Measurements from ENCODE around the gene SPATA45. TPM values are rescaled to one million over a fixed set of nuclear protein-coding genes. Genes with fewer than 3 reads are reported as not detected.
A peak's percentile ranks its signal among the peaks of the same experiment; 100 is the strongest.
"Not testable (repeated sequence)": the region's sequence is repeated elsewhere in the genome, so short reads cannot be mapped to it uniquely, and the experiment has no call there.

SPATA45 gene
- total RNA-seq, 2 experiments from 2014 or later = not detected

DNA sequence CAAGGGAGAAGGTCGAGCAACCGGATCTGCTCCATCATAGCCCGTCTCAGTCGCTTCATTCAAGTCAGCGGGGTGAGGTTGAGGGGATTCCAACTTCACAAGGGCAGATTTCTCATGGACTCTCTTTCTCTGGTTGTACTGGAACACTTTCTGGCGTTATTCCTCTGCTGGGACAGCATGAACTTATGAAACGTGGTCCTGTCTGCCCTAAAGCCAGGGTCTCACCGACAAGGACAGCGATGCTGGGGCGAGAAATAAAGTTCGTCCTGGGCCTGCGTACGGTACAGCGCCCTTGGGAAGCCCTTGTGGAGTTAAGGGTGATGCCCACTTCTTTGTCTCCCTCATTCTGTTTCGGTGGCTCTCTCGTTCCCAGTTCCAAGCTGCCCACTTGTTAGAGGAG lies 9.3 kb upstream of the SPATA45 start:
- TF ChIP-seq, protein P1, sequence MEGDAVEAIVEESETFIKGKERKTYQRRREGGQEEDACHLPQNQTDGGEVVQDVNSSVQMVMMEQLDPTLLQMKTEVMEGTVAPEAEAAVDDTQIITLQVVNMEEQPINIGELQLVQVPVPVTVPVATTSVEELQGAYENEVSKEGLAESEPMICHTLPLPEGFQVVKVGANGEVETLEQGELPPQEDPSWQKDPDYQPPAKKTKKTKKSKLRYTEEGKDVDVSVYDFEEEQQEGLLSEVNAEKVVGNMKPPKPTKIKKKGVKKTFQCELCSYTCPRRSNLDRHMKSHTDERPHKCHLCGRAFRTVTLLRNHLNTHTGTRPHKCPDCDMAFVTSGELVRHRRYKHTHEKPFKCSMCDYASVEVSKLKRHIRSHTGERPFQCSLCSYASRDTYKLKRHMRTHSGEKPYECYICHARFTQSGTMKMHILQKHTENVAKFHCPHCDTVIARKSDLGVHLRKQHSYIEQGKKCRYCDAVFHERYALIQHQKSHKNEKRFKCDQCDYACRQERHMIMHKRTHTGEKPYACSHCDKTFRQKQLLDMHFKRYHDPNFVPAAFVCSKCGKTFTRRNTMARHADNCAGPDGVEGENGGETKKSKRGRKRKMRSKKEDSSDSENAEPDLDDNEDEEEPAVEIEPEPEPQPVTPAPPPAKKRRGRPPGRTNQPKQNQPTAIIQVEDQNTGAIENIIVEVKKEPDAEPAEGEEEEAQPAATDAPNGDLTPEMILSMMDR (IDR thresholded peaks at IDR 0.05) = no peak
- ATAC-seq (no peak), DNase-seq (no peak)
- Mint-ChIP-seq H3K27me3 (no peaks in the 10 kb centered on the region), H3K4me3 (no peak overlapping the region), H3K36me3 (ENCODE audit: low read depth) (peaks cover 18% of the 10 kb centered on the region), H3K27ac (no peak overlapping the region), H3K4me1 (ENCODE audit: low read depth) (peaks cover 8% of the 10 kb centered on the region), H3K9me3 (peaks cover 2% of the 10 kb centered on the region)
- CTCF ChIA-PET = no interaction called here
- intact Hi-C loops (cut with micrococcal nuclease) = no loop called here
- POLR2A ChIA-PET = no interaction called here

DNA sequence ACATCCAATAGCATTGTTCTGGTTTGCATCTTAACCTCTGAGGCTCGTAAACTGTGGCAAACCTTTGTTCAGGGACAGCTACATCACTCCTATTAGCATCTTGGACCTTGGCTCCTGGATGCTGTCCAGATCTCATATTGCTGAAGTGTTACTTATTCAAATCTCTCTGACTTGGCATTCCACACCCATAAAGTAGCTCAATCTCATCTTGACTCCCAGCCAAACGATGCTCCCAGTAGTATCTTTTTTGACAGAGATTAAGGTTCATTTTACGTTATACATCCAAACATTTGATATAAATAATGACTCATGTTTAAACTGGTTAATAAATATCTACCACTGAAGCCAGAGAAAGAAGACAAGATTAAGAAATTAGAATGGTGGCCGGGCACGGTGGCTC lies 6.2 kb upstream of the SPATA45 start:
- H3K27ac Mint-ChIP-seq = no peak overlapping the region
- no peaks in the 10 kb centered on the region for H3K27me3 Mint-ChIP-seq
- TF ChIP-seq, protein P1 (IDR thresholded peaks at IDR 0.05) = no peak
- no peak for DNase-seq
- peaks cover 11% of the 10 kb centered on the region for H3K36me3 Mint-ChIP-seq (ENCODE audit: low read depth)
- peaks cover 8% of the 10 kb centered on the region for H3K4me1 Mint-ChIP-seq (ENCODE audit: low read depth)
- H3K9me3 Mint-ChIP-seq = peaks cover 2% of the 10 kb centered on the region
- ChIA-PET POLR2A (no interaction called here), CTCF (no interaction called here)
- intact Hi-C loops (cut with micrococcal nuclease) = no loop called here
- ATAC-seq = no peak
- H3K4me3 Mint-ChIP-seq = no peak overlapping the region

DNA sequence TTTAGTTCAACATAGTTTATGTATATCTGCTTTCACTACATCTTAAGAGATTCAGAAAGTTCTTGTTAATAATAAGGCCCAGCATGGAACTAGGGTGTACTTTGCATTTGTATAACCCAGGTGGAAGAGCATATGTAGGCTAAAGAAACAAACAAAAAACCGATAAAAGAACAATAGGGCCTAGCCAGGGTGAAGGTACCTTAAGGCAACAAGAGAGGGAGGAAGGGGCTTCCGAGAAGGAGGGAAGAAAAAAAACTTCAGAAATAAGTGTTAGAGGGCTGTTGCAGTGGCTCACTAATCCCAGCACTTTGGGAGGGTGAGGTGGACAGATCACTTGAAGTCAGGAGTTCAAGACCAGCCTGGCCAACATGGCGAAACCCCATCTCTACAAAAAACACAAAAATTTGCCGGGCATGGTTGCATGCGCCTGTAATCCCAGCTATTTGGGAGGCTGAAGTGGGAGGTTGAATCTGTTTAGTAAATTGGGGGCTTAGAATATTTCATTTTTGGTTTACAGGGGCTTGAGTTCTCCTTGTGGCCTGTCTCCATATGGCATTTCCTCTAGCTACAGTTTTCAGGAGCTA lies 4.7 kb upstream of the SPATA45 start:
- ATAC-seq (no peak), DNase-seq (no peak)
- peaks cover 8% of the 10 kb centered on the region for H3K4me1 Mint-ChIP-seq (ENCODE audit: low read depth)
- intact Hi-C loops (cut with micrococcal nuclease) = no loop called here
- ChIA-PET POLR2A (no interaction called here), CTCF (no interaction called here)
- H3K4me3 Mint-ChIP-seq = no peak overlapping the region
- H3K36me3 Mint-ChIP-seq (ENCODE audit: low read depth) = peaks cover 10% of the 10 kb centered on the region
- H3K27ac Mint-ChIP-seq = no peak overlapping the region
- TF ChIP-seq, protein P1 (IDR thresholded peaks at IDR 0.05) = no peak
- H3K27me3 Mint-ChIP-seq = no peaks in the 10 kb centered on the region
- peaks cover 2% of the 10 kb centered on the region for H3K9me3 Mint-ChIP-seq

DNA sequence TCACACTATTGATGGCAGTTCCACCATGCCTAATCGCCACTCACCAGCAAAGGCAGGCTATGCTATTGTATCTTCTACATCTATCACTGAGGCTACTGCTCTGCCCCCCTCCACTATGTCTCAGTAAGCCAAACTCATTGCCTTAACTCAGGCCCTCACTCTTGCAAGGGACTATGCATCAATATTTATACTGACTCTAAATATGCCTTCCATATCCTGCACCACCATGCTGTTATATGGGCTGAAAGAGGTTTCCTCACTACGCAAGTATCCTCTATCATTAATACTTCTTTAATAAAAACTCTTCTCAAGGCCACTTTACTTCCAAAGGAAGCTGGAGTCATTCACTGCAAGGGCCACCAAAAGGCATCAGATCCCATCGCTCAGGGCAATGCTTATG lies 2.9 kb downstream of the SPATA45 start:
- H3K4me3 Mint-ChIP-seq; ATAC-seq; intact Hi-C loops (cut with micrococcal nuclease); CTCF ChIA-PET; H3K27me3 Mint-ChIP-seq; H3K36me3 Mint-ChIP-seq (ENCODE audit: low read depth); DNase-seq; H3K4me1 Mint-ChIP-seq (ENCODE audit: low read depth); H3K27ac Mint-ChIP-seq; POLR2A ChIA-PET; H3K9me3 Mint-ChIP-seq: not testable (repeated sequence)

DNA sequence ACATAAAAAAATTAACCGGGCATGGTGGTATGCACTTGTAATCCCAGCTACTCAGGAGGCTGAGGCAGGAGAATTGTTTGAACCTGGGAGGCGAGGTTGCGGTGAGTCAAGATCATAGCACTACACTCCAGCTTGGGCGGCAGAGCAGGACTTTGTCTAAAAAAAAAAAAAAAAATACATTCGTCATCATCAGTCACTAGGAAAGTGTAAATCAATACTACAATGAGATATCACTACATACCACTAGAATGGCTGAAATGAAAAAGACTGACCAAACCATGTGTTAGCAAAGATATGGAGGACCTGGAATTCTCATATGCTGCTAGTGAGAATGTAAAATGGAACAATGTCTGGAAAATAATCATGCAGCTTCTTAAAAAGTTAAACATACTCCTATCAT lies 9.3 kb downstream of the SPATA45 start:
- DNase-seq (no peak), ATAC-seq (no peak)
- Mint-ChIP-seq H3K36me3 (ENCODE audit: low read depth) (no peaks in the 10 kb centered on the region), H3K27me3 (no peaks in the 10 kb centered on the region), H3K4me1 (ENCODE audit: low read depth) (peaks cover 8% of the 10 kb centered on the region), H3K4me3 (no peak overlapping the region), H3K9me3 (no peaks in the 10 kb centered on the region), H3K27ac (no peak overlapping the region)
- intact Hi-C loops (cut with micrococcal nuclease) = no loop called here
- CTCF ChIA-PET = interaction anchor here (0.8 kb wide), 1 partner anchor 173 kb away, joined by 3 read pairs; no protein-coding TSS in a partner anchor
- POLR2A ChIA-PET = interaction anchor here (1.3 kb wide), 1 partner anchor 20 kb away, joined by 3 read pairs; the partner anchor contains the start of gene FLVCR1
- TF ChIP-seq, protein P1 (IDR thresholded peaks at IDR 0.05) = no peak

DNA sequence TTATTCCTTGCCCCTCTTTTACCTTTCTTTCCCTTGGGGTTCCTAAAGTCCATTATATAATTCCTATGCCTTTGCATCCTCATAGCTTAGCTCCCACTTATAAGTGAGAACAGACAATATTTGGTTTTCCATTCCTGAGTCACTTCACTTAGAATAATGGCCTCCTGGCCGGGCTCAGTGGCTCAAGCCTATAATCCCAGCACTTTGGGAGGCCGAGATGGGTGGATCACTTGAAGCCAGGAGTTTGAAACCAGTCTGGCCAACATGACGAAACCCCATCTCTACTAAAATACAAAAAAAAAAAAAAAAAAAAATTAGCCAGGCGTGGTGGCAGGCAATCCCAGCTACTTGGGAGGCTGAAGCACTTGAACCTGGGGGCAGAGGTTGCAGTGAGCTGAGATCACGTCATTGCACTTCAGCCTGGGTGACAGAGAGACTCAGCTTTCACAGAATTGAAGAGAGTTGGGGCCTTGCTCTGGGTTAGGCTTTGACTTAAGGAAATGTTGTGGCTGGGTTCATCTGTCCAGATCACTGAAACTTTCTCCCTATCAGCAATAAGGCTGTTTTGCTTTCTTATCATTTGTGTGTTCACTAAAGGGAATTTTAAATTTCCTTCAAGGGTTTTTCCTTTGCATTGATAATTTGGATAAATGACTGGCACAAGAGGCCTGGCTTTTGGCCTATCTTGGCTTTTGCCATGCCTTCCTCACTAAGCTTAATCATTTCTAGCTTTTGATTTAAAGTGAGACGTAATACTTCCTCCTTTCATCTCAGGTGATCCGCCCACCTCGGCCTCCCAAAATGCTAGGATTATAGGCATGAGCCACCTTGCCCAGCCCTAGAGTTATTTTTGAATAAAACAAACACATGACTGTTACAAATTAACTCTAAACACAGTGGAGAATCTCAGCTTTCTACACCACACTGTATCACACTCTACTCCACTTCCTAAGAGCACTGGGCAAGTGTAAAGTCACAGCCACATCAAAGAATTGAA lies 13.9 kb downstream of the SPATA45 start:
- peak; percentile 18 for DNase-seq

More for the DNA sequence above, 13.9 kb downstream of the SPATA45 start:
- ATAC-seq; H3K4me3 Mint-ChIP-seq; intact Hi-C loops (cut with micrococcal nuclease); H3K27ac Mint-ChIP-seq; H3K4me1 Mint-ChIP-seq (ENCODE audit: low read depth); H3K9me3 Mint-ChIP-seq; H3K36me3 Mint-ChIP-seq (ENCODE audit: low read depth); H3K27me3 Mint-ChIP-seq: not testable (repeated sequence)
- ChIA-PET CTCF (interaction anchor here (1.6 kb wide), 1 partner anchor 18 kb away, joined by 6 read pairs; no protein-coding TSS in a partner anchor), POLR2A (interaction anchor here (0.8 kb wide), 1 partner anchor 42 kb away, joined by 3 read pairs; the partner anchor contains the start of genes NSL1 and TATDN3)
